Measurements from ENCODE around the gene LRRC46. TPM values are rescaled to one million over a fixed set of nuclear protein-coding genes. Genes with fewer than 3 reads are reported as not detected.
A peak's percentile ranks its signal among the peaks of the same experiment; 100 is the strongest.

LRRC46 gene
- total and polyA plus RNA-seq, 9 of the 15 experiments (the other 6 are each of a cell fraction or from before 2014, with no cell fraction given): 0.39 to 1.4 (median 0.53) TPM; not detected in 1

GRCh38 chr17:47869114-47869513, 37.6 kb downstream of the LRRC46 start (continued):
- TF ChIP-seq SPI1 (IDR thresholded peaks at IDR 0.05; ENCODE audit: borderline replicate concordance, low read depth, low read length) (peak; percentile 40; the same call in 1 of the 2 replicates), CTBP1 (IDR thresholded peaks at IDR 0.05; ENCODE audit: borderline replicate concordance) (peak; percentile 38; the same call in 1 of the 2 replicates), PRDM10 (IDR thresholded peaks at IDR 0.05; ENCODE audit: partially characterized antibody) (no peak), RAD21 (CRISPR knock-in tag; conservative IDR thresholded peaks at IDR 0.05 in 1 of 2, IDR thresholded peaks at IDR 0.05 in 1 of 2) (no peak), SMAD3 (CRISPR knock-in tag; conservative IDR thresholded peaks at IDR 0.05) (no peak)

- Histone ChIP-seq H3K4me2 (ENCODE audit: insufficient read depth, low read length) (peak overlapping the region; percentile 21; the same call in 1 of the 2 replicates), H2AFZ (ENCODE audit: low read depth, low read length) (0 out of 2 replicates have a peak overlapping the region, but pooled peaks have one; percentile 15), H3K79me2 (ENCODE audit: control insufficient read depth, insufficient read depth, low read length) (no peaks in the 10 kb centered on the region), H3K9me1 (ENCODE audit: control insufficient read depth, insufficient read depth, low read length) (no peaks in the 10 kb centered on the region), H3K27ac (ENCODE audit: extremely low read depth, low read depth, low read length) (no peak overlapping the region), H3K4me1 (replicated peaks in 1 of 2; ENCODE audit: control insufficient read depth in 2 of 2, insufficient read depth in 2 of 2, low read length in 2 of 2) (peaks cover 56 to 68% of the 10 kb centered on the region in 2 experiments), H3K9ac (ENCODE audit: insufficient read depth in 1 of 2, low read depth in 2 of 2, low read length in 2 of 2) (peak overlapping the region; percentile 10 to 32; a peak in 1 of 4 replicates), H3K36me3 (ENCODE audit: control insufficient read depth, insufficient read depth, low read length) (no peaks in the 10 kb centered on the region), H4K20me1 (replicated peaks; ENCODE audit: control insufficient read depth, insufficient read depth, low read length) (no peaks in the 10 kb centered on the region), H3K4me3 (no peak overlapping the region), H3K27me3 (ENCODE audit: control insufficient read depth in 2 of 2, insufficient read depth in 2 of 2, low read length in 2 of 2) (no peaks in the 10 kb centered on the region), H3K9me3 (replicated peaks; ENCODE audit: control insufficient read depth, insufficient read depth, low read depth, low read length) (no peaks in the 10 kb centered on the region)
- no peak for ATAC-seq
- WGBS (ENCODE audit: insufficient coverage, low coverage, missing lambda C conversion rate): 0% methylated on average over 1 of the region's 1 CpG
- ChIA-PET POLR2A (interaction anchor here (0.7 to 1.5 kb wide), 2 partner anchors 25 to 26 kb away, joined by 3 to 11 read pairs; partner anchors contain the start of gene SP2), CTCF (ENCODE audit: low intra/inter-chr PET ratio) (no interaction called here)
- no TSS peak for BruUV-seq (replicated peaks)
- in situ Hi-C loops (cut with MboI): no loop called here
- intact Hi-C loops (cut with micrococcal nuclease): no loop called here
- DNase-seq (ENCODE audit: extremely low read depth in 1 of 4, low spot score in 3 of 4): peak in 2 of 4 experiments; percentile 51 to 57
- FAIRE-seq: peak; percentile 23
- TF ChIP-seq MEF2D (tag; conservative IDR thresholded peaks at IDR 0.05; ENCODE audit: low read depth): no peak
- TF ChIP-seq DACH1 (IDR thresholded peaks at IDR 0.05; ENCODE audit: partially characterized antibody): no peak
- no peak for TF ChIP-seq ETS2 (tag; IDR thresholded peaks at IDR 0.05; ENCODE audit: borderline replicate concordance, poor library complexity, severe bottlenecking)
- TF ChIP-seq KDM1A (IDR thresholded peaks at IDR 0.05): 0 out of 4 replicates have a peak, but pooled peaks have one; percentile 11 to 30
- TF ChIP-seq RUNX1 (IDR thresholded peaks at IDR 0.05; ENCODE audit: low read depth): no peak
- TF ChIP-seq NR2F6 (CRISPR knock-in tag; IDR thresholded peaks at IDR 0.05): no peak
- TF ChIP-seq ZNF3 (CRISPR knock-in tag; IDR thresholded peaks at IDR 0.05): no peak
- 0 out of 4 replicates have a peak, but pooled peaks of 1 of the 2 experiments have one; percentile 26 for TF ChIP-seq HDAC1 (IDR thresholded peaks at IDR 0.05)
- no peak for TF ChIP-seq ZBTB11 (CRISPR knock-in tag; IDR thresholded peaks at IDR 0.05)
Observed at GRCh38 chr17:47870056-47870455, 38.6 kb downstream of the LRRC46 start.
